Measurements from ENCODE around the gene KLC1. TPM values are rescaled to one million over a fixed set of nuclear protein-coding genes. Genes with fewer than 3 reads are reported as not detected.

Gene KLC1
- total RNA-seq, 1 experiment from 2014 or later, result 163 TPM

- TF ChIP-seq EZH2 (IDR thresholded peaks at IDR 0.05; ENCODE audit: borderline replicate concordance, low read depth, low read length, poor library complexity, severe bottlenecking), result no peak
- TF ChIP-seq, protein P1, sequence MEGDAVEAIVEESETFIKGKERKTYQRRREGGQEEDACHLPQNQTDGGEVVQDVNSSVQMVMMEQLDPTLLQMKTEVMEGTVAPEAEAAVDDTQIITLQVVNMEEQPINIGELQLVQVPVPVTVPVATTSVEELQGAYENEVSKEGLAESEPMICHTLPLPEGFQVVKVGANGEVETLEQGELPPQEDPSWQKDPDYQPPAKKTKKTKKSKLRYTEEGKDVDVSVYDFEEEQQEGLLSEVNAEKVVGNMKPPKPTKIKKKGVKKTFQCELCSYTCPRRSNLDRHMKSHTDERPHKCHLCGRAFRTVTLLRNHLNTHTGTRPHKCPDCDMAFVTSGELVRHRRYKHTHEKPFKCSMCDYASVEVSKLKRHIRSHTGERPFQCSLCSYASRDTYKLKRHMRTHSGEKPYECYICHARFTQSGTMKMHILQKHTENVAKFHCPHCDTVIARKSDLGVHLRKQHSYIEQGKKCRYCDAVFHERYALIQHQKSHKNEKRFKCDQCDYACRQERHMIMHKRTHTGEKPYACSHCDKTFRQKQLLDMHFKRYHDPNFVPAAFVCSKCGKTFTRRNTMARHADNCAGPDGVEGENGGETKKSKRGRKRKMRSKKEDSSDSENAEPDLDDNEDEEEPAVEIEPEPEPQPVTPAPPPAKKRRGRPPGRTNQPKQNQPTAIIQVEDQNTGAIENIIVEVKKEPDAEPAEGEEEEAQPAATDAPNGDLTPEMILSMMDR (conservative IDR thresholded peaks at IDR 0.05; ENCODE audit: low read depth, low read length), result no peak
- intact Hi-C loops (cut with micrococcal nuclease; ENCODE audit: unreplicated experiment), result no loop called here
- Histone ChIP-seq H3K4me3 (ENCODE audit: low read depth, low read length, poor library complexity, severe bottlenecking) (no peak overlapping the region), H3K4me1 (ENCODE audit: insufficient read depth, low read length, poor library complexity, severe bottlenecking) (no peaks in the 10 kb centered on the region), H3K27ac (ENCODE audit: low read depth, low read length, poor library complexity, severe bottlenecking) (no peak overlapping the region), H3K36me3 (ENCODE audit: insufficient read depth, low read length, poor library complexity, severe bottlenecking) (no peaks in the 10 kb centered on the region), H3K9me3 (ENCODE audit: low read depth, low read length, poor library complexity, severe bottlenecking) (no peaks in the 10 kb centered on the region), H3K27me3 (replicated peaks; ENCODE audit: insufficient read depth, low read depth, low read length, poor library complexity) (no peaks in the 10 kb centered on the region)
- POLR2A ChIA-PET (ENCODE audit: low non-redundant PET), result no interaction called here
- CTCF ChIA-PET, result no interaction called here
- no peak for DNase-seq (ENCODE audit: low spot score)
- no TSS peak for BruUV-seq (replicated peaks)
Observed at GRCh38 chr14:103743691-103744090, 114.7 kb downstream of the KLC1 start.

- POLR2A ChIA-PET (ENCODE audit: low non-redundant PET), result no interaction called here
- no peak for TF ChIP-seq EZH2 (IDR thresholded peaks at IDR 0.05; ENCODE audit: borderline replicate concordance, low read depth, low read length, poor library complexity, severe bottlenecking)
- TF ChIP-seq, protein P1 (conservative IDR thresholded peaks at IDR 0.05; ENCODE audit: low read depth, low read length), result no peak
Observed at GRCh38 chr14:103744621-103745395, 115.8 kb downstream of the KLC1 start.

GRCh38 chr14:103745424-103745823 is 116.4 kb downstream of the KLC1 start:
- intact Hi-C loops (cut with micrococcal nuclease; ENCODE audit: unreplicated experiment), result no loop called here
- TF ChIP-seq, protein P1 (conservative IDR thresholded peaks at IDR 0.05; ENCODE audit: low read depth, low read length), result no peak
- TF ChIP-seq EZH2 (IDR thresholded peaks at IDR 0.05; ENCODE audit: borderline replicate concordance, low read depth, low read length, poor library complexity, severe bottlenecking), result no peak
- Histone ChIP-seq H3K9me3 (ENCODE audit: low read depth, low read length, poor library complexity, severe bottlenecking) (no peaks in the 10 kb centered on the region), H3K4me1 (ENCODE audit: insufficient read depth, low read length, poor library complexity, severe bottlenecking) (no peaks in the 10 kb centered on the region), H3K36me3 (ENCODE audit: insufficient read depth, low read length, poor library complexity, severe bottlenecking) (no peaks in the 10 kb centered on the region), H3K27ac (ENCODE audit: low read depth, low read length, poor library complexity, severe bottlenecking) (no peak overlapping the region), H3K4me3 (ENCODE audit: low read depth, low read length, poor library complexity, severe bottlenecking) (no peak overlapping the region), H3K27me3 (replicated peaks; ENCODE audit: insufficient read depth, low read depth, low read length, poor library complexity) (no peaks in the 10 kb centered on the region)
- no TSS peak for BruUV-seq (replicated peaks)
- ChIA-PET POLR2A (ENCODE audit: low non-redundant PET) (interaction anchor here (0.6 kb wide), 1 partner anchor 964 kb away, joined by 4 read pairs; no protein-coding TSS in a partner anchor), CTCF (no interaction called here)
- DNase-seq (ENCODE audit: low spot score), result no peak

More at GRCh38 chr14:103744621-103745395, 115.8 kb downstream of the KLC1 start:
- Histone ChIP-seq H3K27me3 (replicated peaks; ENCODE audit: insufficient read depth, low read depth, low read length, poor library complexity) (no peaks in the 10 kb centered on the region), H3K27ac (ENCODE audit: low read depth, low read length, poor library complexity, severe bottlenecking) (no peak overlapping the region), H3K4me1 (ENCODE audit: insufficient read depth, low read length, poor library complexity, severe bottlenecking) (no peaks in the 10 kb centered on the region), H3K4me3 (ENCODE audit: low read depth, low read length, poor library complexity, severe bottlenecking) (no peak overlapping the region), H3K36me3 (ENCODE audit: insufficient read depth, low read length, poor library complexity, severe bottlenecking) (no peaks in the 10 kb centered on the region), H3K9me3 (ENCODE audit: low read depth, low read length, poor library complexity, severe bottlenecking) (no peaks in the 10 kb centered on the region)
- intact Hi-C loops (cut with micrococcal nuclease; ENCODE audit: unreplicated experiment), result no loop called here
- CTCF ChIA-PET, result no interaction called here
- no TSS peak for BruUV-seq (replicated peaks)
- DNase-seq (ENCODE audit: low spot score), result no peak
